Neural cell (in vitro differentiated cells): ENCODE measurements around the gene EFCAB12. TPM values are rescaled to one million over a fixed set of nuclear protein-coding genes. Genes with fewer than 3 reads are reported as not detected.
A peak's percentile ranks its signal among the peaks of the same experiment; 100 is the strongest.
"Not testable (repeated sequence)": the region's sequence is repeated elsewhere in the genome, so short reads cannot be mapped to it uniquely, and the experiment has no call there.

Source experiments
- H2AFZ ChIP-seq: fragments of 200-600, 300-800 bp; sonication (generic), shearing (Covaris generic); 2 replicates; pipeline ENCODE4 v1.6.0; 2014; ENCODE audit warnings: low read depth, mild to moderate bottlenecking, antibody characterized with exemption, low read length, moderate library complexity
- H3F3A ChIP-seq: fragments of 200-600 bp; shearing (Covaris generic); 2 replicates; pipeline ENCODE4 v1.6.1; 2016; ENCODE audit warnings: mild to moderate bottlenecking, moderate library complexity, mixed read lengths, antibody characterized with exemption, low read length; ENCODE audit not compliant: insufficient read depth, poor library complexity, severe bottlenecking
- H3K27ac ChIP-seq: fragments of 200-600, 300-800 bp; sonication (generic), shearing (Covaris generic); 2 replicates; pipeline ENCODE4 v1.5.1; 2014; ENCODE audit warnings: mild to moderate bottlenecking, low read length, moderate library complexity
- H3K27me3 ChIP-seq: fragments of 300-800, 200-600 bp; sonication (generic), shearing (Covaris generic); 2 replicates; pipeline ENCODE4 v1.6.0; 2014; ENCODE audit warnings: mild to moderate bottlenecking, low read depth, low read length, moderate library complexity; ENCODE audit not compliant: insufficient read depth
- H3K36me3 ChIP-seq: fragments of 300-800, 200-600 bp; sonication (generic), shearing (Covaris generic); 2 replicates; pipeline ENCODE4 v1.5.1; 2014; ENCODE audit warnings: mild to moderate bottlenecking, antibody characterized with exemption, low read length, moderate library complexity; ENCODE audit not compliant: insufficient read depth
- H3K4me2 ChIP-seq: fragments of 300-800, 200-600 bp; sonication (generic), shearing (Covaris generic); 2 replicates; pipeline ENCODE4 v1.6.0; 2014; ENCODE audit warnings: mild to moderate bottlenecking, low read length
- H3K4me3 ChIP-seq: fragments of 300-800, 200-600 bp; sonication (generic), shearing (Covaris generic); 2 replicates; pipeline ENCODE4 v1.5.1; 2014; ENCODE audit warnings: mild to moderate bottlenecking, low read length, moderate library complexity
- H3K79me2 ChIP-seq: fragments of 200-600 bp; shearing (Covaris generic); replicated peaks from 2 replicates; pipeline ENCODE4 v1.6.0; 2014; ENCODE audit warnings: mild to moderate bottlenecking, low read length, moderate library complexity; ENCODE audit not compliant: insufficient read depth
- H3K9ac ChIP-seq: fragments of 300-800, 200-600 bp; sonication (generic), shearing (Covaris generic); 2 replicates; pipeline ENCODE4 v1.6.1; 2016; ENCODE audit warnings: mild to moderate bottlenecking, low read length, mixed read lengths
- H3K9me2 ChIP-seq: fragments of 200-600 bp; shearing (Covaris generic); 2 replicates; pipeline ENCODE4 v1.6.1; 2016; ENCODE audit warnings: mild to moderate bottlenecking, low read length, mixed read lengths; ENCODE audit not compliant: insufficient read depth
- H3K9me3 ChIP-seq: fragments of 200-600, 300-800 bp; sonication (generic), shearing (Covaris generic); 2 replicates; pipeline ENCODE4 v1.6.1; 2016; ENCODE audit warnings: mild to moderate bottlenecking, mixed run types, low read length, moderate library complexity, mixed read lengths
- H4K20me1 ChIP-seq: fragments of 200-600 bp; shearing (Covaris generic); 2 replicates; pipeline ENCODE4 v1.6.1; 2016; ENCODE audit warnings: mild to moderate bottlenecking, mixed run types; ENCODE audit not compliant: insufficient read depth
- EP300 ChIP-seq: fragments of 450-650 bp; conservative IDR thresholded peaks from 2 replicates; pipeline ENCODE4 v1.6.1; 2014; ENCODE audit warnings: antibody characterized with exemption, mild to moderate bottlenecking, moderate library complexity; ENCODE audit not compliant: poor library complexity, severe bottlenecking
- EZH2 ChIP-seq: fragments of 200-600, 300-800 bp; shearing (Covaris generic), sonication (generic); IDR thresholded peaks from 2 replicates; pipeline ENCODE4 v1.6.1; 2014; ENCODE audit warnings: antibody characterized with exemption, low read length, borderline replicate concordance, mild to moderate bottlenecking; ENCODE audit not compliant: insufficient read depth, poor library complexity, severe bottlenecking
- MXI1 ChIP-seq: fragments of 450-650 bp; conservative IDR thresholded peaks from 2 replicates; pipeline ENCODE4 v1.6.1; 2014; ENCODE audit warnings: antibody characterized with exemption, mild to moderate bottlenecking; ENCODE audit not compliant: poor library complexity, severe bottlenecking
- POLR2AphosphoS5 ChIP-seq: IDR thresholded peaks from 2 replicates; pipeline ENCODE4 v1.6.1; 2012
- RAD21 ChIP-seq: fragments of 450-650 bp; conservative IDR thresholded peaks from 2 replicates; pipeline ENCODE4 v1.6.1; 2014; ENCODE audit warnings: antibody characterized with exemption, mild to moderate bottlenecking, moderate library complexity
- SMC3 ChIP-seq: fragments of 450-650 bp; conservative IDR thresholded peaks from 2 replicates; pipeline ENCODE4 v1.6.1; 2014; ENCODE audit warnings: antibody characterized with exemption, mild to moderate bottlenecking, moderate library complexity; ENCODE audit not compliant: poor library complexity
- polyA plus RNA-seq: library from polyadenylated mRNA; depleted of rRNA; stranded (reverse); fragments of >200 nt; gene quantifications from 2 replicates; pipeline ENCODE4 v1.2.3, GENCODE V29; 2014
- TF ChIP-seq, protein P1 (sequence below): fragments of 450-650 bp; IDR thresholded peaks from 2 replicates; pipeline ENCODE4 v1.5.1; 2014; ENCODE audit warnings: antibody characterized with exemption, mild to moderate bottlenecking, moderate library complexity; ENCODE audit not compliant: poor library complexity, severe bottlenecking

Gene EFCAB12
- polyA plus RNA-seq, 1 donor from 2014 or later = 0.32 TPM

DNA sequence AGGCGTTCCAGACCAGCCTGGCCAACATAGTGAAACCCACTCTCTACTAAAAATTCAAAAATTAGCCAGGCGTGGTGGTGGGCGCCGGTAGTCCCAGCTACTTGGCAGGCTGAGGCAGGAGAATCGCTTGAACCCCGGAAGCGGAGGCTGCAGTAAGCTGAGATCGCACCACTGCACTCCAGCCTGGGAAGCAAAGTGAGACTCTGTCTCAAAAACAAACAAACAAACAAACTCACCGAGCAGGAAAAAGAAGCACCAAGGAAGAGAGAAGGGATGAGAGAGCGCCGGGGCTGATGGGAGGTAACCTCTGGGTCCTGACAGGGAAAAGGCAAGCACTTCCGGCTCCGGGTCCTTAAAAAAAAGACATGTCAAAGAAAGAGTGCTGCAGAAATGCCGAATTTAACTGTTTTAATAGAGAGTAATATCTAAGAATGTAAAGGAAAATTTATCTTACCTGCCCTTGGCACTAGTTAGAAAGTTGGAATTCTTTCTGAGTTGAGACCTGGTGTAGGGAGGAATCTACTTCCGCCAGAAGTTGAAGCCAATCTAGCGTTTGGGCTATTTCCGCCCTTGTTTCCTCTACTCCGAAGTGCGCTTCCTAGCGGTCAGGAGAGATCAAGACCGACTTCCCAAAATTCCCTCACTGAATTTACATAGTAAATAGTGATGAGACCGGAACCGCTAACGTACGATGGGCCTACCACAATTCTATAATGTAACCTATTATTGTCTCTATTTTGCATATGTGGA, 29.1 kb downstream of the EFCAB12 start:
- Histone ChIP-seq H3K9me3 (no peaks in the 10 kb centered on the region), H4K20me1 (no peaks in the 10 kb centered on the region), H3K36me3 (no peaks in the 10 kb centered on the region), H2AFZ (peak overlapping the region; percentile 70), H3K9me2 (no peaks in the 10 kb centered on the region), H3K4me3 (peak overlapping the region; percentile 76), H3K4me2 (peak overlapping the region; percentile 44), H3F3A (no peaks in the 10 kb centered on the region), H3K27ac (peak overlapping the region; percentile 64), H3K27me3 (no peaks in the 10 kb centered on the region), H3K9ac (peak overlapping the region; percentile 81), H3K79me2 (peaks cover 26% of the 10 kb centered on the region)
- TF ChIP-seq, protein P1, sequence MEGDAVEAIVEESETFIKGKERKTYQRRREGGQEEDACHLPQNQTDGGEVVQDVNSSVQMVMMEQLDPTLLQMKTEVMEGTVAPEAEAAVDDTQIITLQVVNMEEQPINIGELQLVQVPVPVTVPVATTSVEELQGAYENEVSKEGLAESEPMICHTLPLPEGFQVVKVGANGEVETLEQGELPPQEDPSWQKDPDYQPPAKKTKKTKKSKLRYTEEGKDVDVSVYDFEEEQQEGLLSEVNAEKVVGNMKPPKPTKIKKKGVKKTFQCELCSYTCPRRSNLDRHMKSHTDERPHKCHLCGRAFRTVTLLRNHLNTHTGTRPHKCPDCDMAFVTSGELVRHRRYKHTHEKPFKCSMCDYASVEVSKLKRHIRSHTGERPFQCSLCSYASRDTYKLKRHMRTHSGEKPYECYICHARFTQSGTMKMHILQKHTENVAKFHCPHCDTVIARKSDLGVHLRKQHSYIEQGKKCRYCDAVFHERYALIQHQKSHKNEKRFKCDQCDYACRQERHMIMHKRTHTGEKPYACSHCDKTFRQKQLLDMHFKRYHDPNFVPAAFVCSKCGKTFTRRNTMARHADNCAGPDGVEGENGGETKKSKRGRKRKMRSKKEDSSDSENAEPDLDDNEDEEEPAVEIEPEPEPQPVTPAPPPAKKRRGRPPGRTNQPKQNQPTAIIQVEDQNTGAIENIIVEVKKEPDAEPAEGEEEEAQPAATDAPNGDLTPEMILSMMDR = peak; percentile 97
- TF ChIP-seq MXI1 (peak; percentile 68), RAD21 (no peak), SMC3 (peak; percentile 49), POLR2AphosphoS5 (peak; percentile 77), EZH2 (no peak), EP300 (peak; percentile 36)

DNA sequence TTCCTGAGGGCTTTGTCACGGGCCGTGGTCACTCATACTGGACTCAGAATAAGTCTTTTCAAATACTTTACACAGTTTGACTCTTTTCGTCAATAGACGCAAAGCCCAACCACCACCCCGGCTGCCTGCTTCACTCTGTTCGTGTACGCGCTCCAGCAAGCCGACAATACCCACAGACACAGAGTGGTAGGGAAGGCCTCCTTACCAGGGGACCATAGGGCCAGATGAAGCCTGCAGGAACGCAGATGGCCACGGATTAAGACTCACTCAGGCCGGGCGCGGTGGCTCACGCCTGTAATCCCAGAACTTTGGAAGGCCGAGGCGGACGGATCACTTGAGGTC, 29.7 kb downstream of the EFCAB12 start:
- peak overlapping the region; percentile 81 for H3K9ac ChIP-seq
- peak overlapping the region; percentile 76 for H3K4me3 ChIP-seq
- H3F3A ChIP-seq = no peaks in the 10 kb centered on the region
- H3K27me3 ChIP-seq = no peaks in the 10 kb centered on the region
- TF ChIP-seq, protein P1 = no peak
- no peak for TF ChIP-seq SMC3
- no peaks in the 10 kb centered on the region for H4K20me1 ChIP-seq
- H3K9me2 ChIP-seq = no peaks in the 10 kb centered on the region
- H3K36me3 ChIP-seq = no peaks in the 10 kb centered on the region
- no peaks in the 10 kb centered on the region for H3K9me3 ChIP-seq
- H3K27ac ChIP-seq = peak overlapping the region; percentile 64
- H3K4me2 ChIP-seq = peak overlapping the region; percentile 96
- peak overlapping the region; percentile 70 for H2AFZ ChIP-seq
- H3K79me2 ChIP-seq = peaks cover 26% of the 10 kb centered on the region

DNA sequence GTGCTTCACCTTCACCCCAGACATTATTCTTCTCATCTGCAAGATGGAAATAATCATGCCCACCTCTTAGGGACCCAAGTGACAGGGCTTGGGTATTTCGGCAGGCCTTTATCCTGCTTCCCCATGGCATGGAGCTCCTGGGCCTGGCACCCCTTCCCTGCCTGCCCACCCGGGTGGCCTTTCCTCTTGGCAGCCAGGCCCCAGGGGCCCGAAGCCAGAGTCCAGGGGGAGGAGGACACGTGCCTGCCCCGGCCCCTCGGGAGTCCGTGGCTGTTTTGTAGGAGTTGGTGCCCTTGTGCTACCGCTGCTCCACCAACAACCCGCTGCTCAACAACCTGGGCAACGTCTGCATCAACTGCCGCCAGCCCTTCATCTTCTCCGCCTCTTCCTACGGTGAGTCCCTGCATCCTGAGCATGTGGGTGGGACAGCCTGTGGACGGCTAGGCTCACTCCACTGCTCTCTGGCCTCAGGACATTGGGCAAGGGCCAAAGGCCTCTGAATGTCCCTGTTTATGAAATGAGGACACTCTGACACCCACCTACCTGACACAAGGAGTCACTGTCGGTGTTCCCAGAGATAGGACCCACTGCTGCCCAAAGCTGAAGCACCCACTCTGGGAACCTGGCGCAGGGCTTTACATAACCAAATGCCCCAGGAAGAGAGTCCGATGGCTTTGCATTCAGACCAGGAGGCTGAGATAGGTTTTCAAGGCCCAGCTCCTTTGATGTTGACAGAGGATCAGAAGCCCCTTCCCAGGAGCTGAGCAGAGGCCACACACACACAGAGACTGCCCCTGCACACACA, 34.5 kb downstream of the EFCAB12 start:
- H3K9me3 ChIP-seq, H2AFZ ChIP-seq, H3K4me3 ChIP-seq, H3K9ac ChIP-seq, H4K20me1 ChIP-seq, H3K27me3 ChIP-seq, H3K27ac ChIP-seq, H3K36me3 ChIP-seq, H3K9me2 ChIP-seq, H3F3A ChIP-seq, H3K4me2 ChIP-seq: not testable (repeated sequence)
- peaks cover 23% of the 10 kb centered on the region for H3K79me2 ChIP-seq
